H1 (cell line): Measurements from ENCODE around the gene TBCB. TPM values are rescaled to one million over a fixed set of nuclear protein-coding genes. Genes with fewer than 3 reads are reported as not detected.

Source experiments
- CTCF ChIA-PET: fragments of 300-600 bp; sonication (Branson Sonifier 250); formaldehyde crosslinking; loops from one replicate; lab custom pipeline; 2021; ENCODE audit not compliant: partially characterized antibody; lab: Charles Lee
- POLR2A ChIA-PET: fragments of 300-600 bp; sonication (Branson Sonifier 250); formaldehyde crosslinking; loops from one replicate; lab custom pipeline; 2021; ENCODE audit warnings: inconsistent platforms; ENCODE audit not compliant: partially characterized antibody; lab: Charles Lee
- DNase-seq, 2 experiments: peaks; one replicate each; pipeline versions ENCODE4 v3.0.0 to v3.0.0-alpha.2; 2010 to 2022; ENCODE audit warnings: low spot score in 2 of 2, low read depth in 1 of 2, mixed read lengths in 1 of 2
- FAIRE-seq: peaks from 2 replicates; lab custom pipeline; 2011; peaks lifted over from hg19 to GRCh38; lab: Jason Lieb, UNC
- H2AFZ ChIP-seq: 2 replicates; pipeline ENCODE4 v1.8.1; 2012; ENCODE audit warnings: low read length, inconsistent platforms
- H2AK5ac ChIP-seq: 2 replicates; pipeline ENCODE4 v1.6.1; 2013; ENCODE audit warnings: low read depth, low read length
- H2BK120ac ChIP-seq: replicated peaks from 2 replicates; pipeline ENCODE3; 2013; ENCODE audit warnings: low read depth, low read length, inconsistent platforms
- H2BK12ac ChIP-seq: 2 replicates; pipeline ENCODE4 v1.6.1; 2013; ENCODE audit warnings: low read depth, low read length
- H2BK15ac ChIP-seq: 2 replicates; pipeline ENCODE4 v1.6.1; 2013; ENCODE audit warnings: low read length
- H2BK20ac ChIP-seq: 2 replicates; pipeline ENCODE4 v1.6.1; 2013; ENCODE audit warnings: low read length
- H2BK5ac ChIP-seq: 2 replicates; pipeline ENCODE4 v1.6.1; 2013; ENCODE audit warnings: low read depth, low read length
- H3K14ac ChIP-seq: 2 replicates; pipeline ENCODE4 v1.6.1; 2013; ENCODE audit warnings: inconsistent platforms; ENCODE audit not compliant: insufficient read length
- H3K18ac ChIP-seq: 2 replicates; pipeline ENCODE4 v1.6.1; 2013; ENCODE audit warnings: low read length; ENCODE audit errors: extremely low read depth
- H3K23ac ChIP-seq: 2 replicates; pipeline ENCODE4 v1.6.1; 2013; ENCODE audit warnings: inconsistent platforms; ENCODE audit not compliant: insufficient read length
- H3K23me2 ChIP-seq: 2 replicates; pipeline ENCODE4 v1.6.1; 2013; ENCODE audit warnings: low read depth, low read length
- H3K27ac ChIP-seq: 2 replicates; pipeline ENCODE4 v1.6.1; 2011; ENCODE audit warnings: low read depth, low read length, inconsistent platforms
- H3K27me3 ChIP-seq, 4 experiments: replicated peaks in 1 of 4; 1 replicate in 1 of 4; 2 replicates in 3 of 4; pipeline versions ENCODE4 v1.6.1 to v1.8.1; 2011 to 2013; ENCODE audit warnings: low read length in 3 of 4, mild to moderate bottlenecking in 3 of 4, inconsistent platforms in 2 of 4, mixed read lengths in 2 of 4, moderate library complexity in 1 of 4; ENCODE audit not compliant: control insufficient read depth in 3 of 4, insufficient read depth in 3 of 4; ENCODE audit errors: extremely low read depth in 1 of 4
- H3K36me3 ChIP-seq, 4 experiments: 2 replicates each; pipeline versions ENCODE4 v1.6.1 to v1.8.1; 2011 to 2013; ENCODE audit warnings: mild to moderate bottlenecking in 4 of 4, low read length in 3 of 4, moderate library complexity in 2 of 4, control low read depth in 1 of 4, inconsistent platforms in 1 of 4; ENCODE audit not compliant: insufficient read depth in 4 of 4, control insufficient read depth in 2 of 4
- H3K4ac ChIP-seq: replicated peaks from 2 replicates; pipeline ENCODE3; 2013; ENCODE audit warnings: low read length, low read depth, mixed read lengths, inconsistent platforms; ENCODE audit not compliant: insufficient read length
- H3K4me1 ChIP-seq, 4 experiments: replicated peaks in 1 of 4; 1 replicate in 1 of 4; 2 replicates in 3 of 4; pipeline versions ENCODE4 v1.6.1 to v1.8.1; 2011 to 2013; ENCODE audit warnings: low read length in 3 of 4, inconsistent platforms in 2 of 4, mixed read lengths in 1 of 4; ENCODE audit not compliant: insufficient read depth in 4 of 4, control insufficient read depth in 3 of 4
- H3K4me2 ChIP-seq, 2 experiments: 2 replicates each; pipeline versions ENCODE4 v1.6.1 to v1.8.1; 2011 to 2013; ENCODE audit warnings: low read depth in 2 of 2, low read length in 2 of 2, control low read depth in 1 of 2, inconsistent platforms in 1 of 2, mild to moderate bottlenecking in 1 of 2; ENCODE audit not compliant: insufficient read depth in 1 of 2
- H3K4me3 ChIP-seq, 4 experiments: fragments of 200-600, 300-600 bp in 1 of 4; sonication (generic), shearing (Covaris generic), sonication (Bioruptor Twin) in 1 of 4; 2 replicates each; pipeline versions ENCODE4 v1.5.1 to v1.8.1; 2011 to 2016; ENCODE audit warnings: low read length in 4 of 4, low read depth in 3 of 4, control low read depth in 2 of 4, inconsistent platforms in 2 of 4, mild to moderate bottlenecking in 2 of 4, mixed read lengths in 1 of 4, moderate library complexity in 1 of 4; ENCODE audit not compliant: insufficient read depth in 2 of 4; ENCODE audit errors: extremely low read depth in 1 of 4
- H3K56ac ChIP-seq: replicated peaks from 2 replicates; pipeline ENCODE3; 2013; ENCODE audit warnings: low read depth, mild to moderate bottlenecking, mixed read lengths, low read length, inconsistent platforms; ENCODE audit not compliant: insufficient read length
- H3K79me1 ChIP-seq: 2 replicates; pipeline ENCODE4 v1.6.1; 2013; ENCODE audit warnings: low read depth, low read length, control low read depth
- H3K79me2 ChIP-seq, 2 experiments: 2 replicates each; pipeline versions ENCODE4 v1.6.1 to v1.8.1; 2012 to 2013; ENCODE audit warnings: low read length in 2 of 2, mild to moderate bottlenecking in 2 of 2, inconsistent platforms in 1 of 2; ENCODE audit not compliant: insufficient read depth in 2 of 2, control insufficient read depth in 1 of 2
- H3K9ac ChIP-seq, 4 experiments: replicated peaks in 1 of 4; 1 replicate in 1 of 4; 2 replicates in 3 of 4; pipeline versions ENCODE4 v1.6.1 to v1.8.1; 2011 to 2013; ENCODE audit warnings: low read depth in 3 of 4, low read length in 3 of 4, control low read depth in 2 of 4, mild to moderate bottlenecking in 2 of 4, moderate library complexity in 2 of 4, inconsistent platforms in 1 of 4; ENCODE audit errors: extremely low read depth in 1 of 4
- H3K9me3 ChIP-seq, 2 experiments: 2 replicates each; pipeline versions ENCODE4 v1.6.1 to v1.8.1; 2012 to 2013; ENCODE audit warnings: mild to moderate bottlenecking in 2 of 2, moderate library complexity in 2 of 2, control low read depth in 1 of 2, inconsistent platforms in 1 of 2, low read depth in 1 of 2, low read length in 1 of 2, mixed read lengths in 1 of 2; ENCODE audit not compliant: insufficient read depth in 2 of 2
- H4K20me1 ChIP-seq, 2 experiments: replicated peaks in 1 of 2; 2 replicates each; pipeline versions ENCODE3 to v1.8.1; 2011 to 2013; ENCODE audit warnings: inconsistent platforms in 2 of 2, low read length in 2 of 2, mild to moderate bottlenecking in 1 of 2; ENCODE audit not compliant: insufficient read depth in 2 of 2, control insufficient read depth in 1 of 2
- H4K5ac ChIP-seq: 2 replicates; pipeline ENCODE4 v1.6.1; 2013; ENCODE audit warnings: low read length, low read depth, mixed read lengths, inconsistent platforms; ENCODE audit not compliant: insufficient read length
- H4K8ac ChIP-seq: 2 replicates; pipeline ENCODE4 v1.8.0; 2013; ENCODE audit warnings: mild to moderate bottlenecking, moderate library complexity, low read length, inconsistent platforms; ENCODE audit not compliant: insufficient read depth; ENCODE audit errors: extremely low read depth
- H4K91ac ChIP-seq: replicated peaks from 2 replicates; pipeline ENCODE3; 2013; ENCODE audit warnings: low read length, mixed read lengths, inconsistent platforms; ENCODE audit not compliant: insufficient read length
- CTBP2 ChIP-seq: IDR thresholded peaks from 2 replicates; pipeline ENCODE4 v1.7.0; 2011; ENCODE audit warnings: borderline replicate concordance, mild to moderate bottlenecking, moderate library complexity, mixed read lengths, low read length; ENCODE audit not compliant: insufficient read depth, insufficient read length
- JUN ChIP-seq: IDR thresholded peaks from 2 replicates; pipeline ENCODE4 v1.6.1; 2011; ENCODE audit warnings: low read depth, mild to moderate bottlenecking, improper control_type of control experiment, low read length
- SIRT6 ChIP-seq: IDR thresholded peaks from one replicate; pipeline ENCODE4 v1.7.1; 2012; ENCODE audit warnings: low read length, inconsistent platforms
- SP1 ChIP-seq: IDR thresholded peaks from 2 replicates; pipeline ENCODE4 v1.6.1; 2011; ENCODE audit warnings: low read depth, low read length
- TBP ChIP-seq: IDR thresholded peaks from 2 replicates; pipeline ENCODE4 v1.6.1; 2011; ENCODE audit warnings: low read depth, low read length, improper control_type of control experiment
- whole genome bisulfite sequencing, 2 experiments: shearing (Covaris generic) in 1 of 2; methylation state at CpG; one replicate each; pipeline versions ENCODE4 v1.1.6 to v1.1.7; 2013 to 2015; ENCODE audit warnings: low lambda C conversion rate in 2 of 2, mixed read lengths in 2 of 2, inconsistent platforms in 1 of 2, low coverage in 1 of 2, missing lambda C conversion rate in 1 of 2; ENCODE audit not compliant: insufficient replicate concordance in 2 of 2, insufficient coverage in 1 of 2, insufficient read length in 1 of 2; ENCODE audit errors: extremely low coverage in 1 of 2, missing lambda C conversion rate in 1 of 2; 5-methylcytosine and 5-hydroxymethylcytosine counted together
- polyA plus RNA-seq, 7 experiments: library from polyadenylated mRNA; depleted of rRNA in 3 of 7; stranded (reverse) in 5 of 7; unstranded in 2 of 7; fragments of >200 nt in 5 of 7; fragments of 200-250 nt in 2 of 7; gene quantifications; 1 replicate in 5 of 7; 2 replicates in 1 of 7; 4 replicates in 1 of 7; pipeline versions ENCODE4 v1.2.1 to v1.2.3, GENCODE V29; 2011 to 2013; ENCODE audit warnings: missing spikeins in 2 of 7, mixed read lengths in 2 of 7
- total RNA-seq: library from RNA; stranded (reverse); fragmentation: NEBNext Ultra II Directional; extraction: Animal tissue kit (Norgen Biotek cat#: 25700); gene quantifications from 2 replicates; pipeline ENCODE4 v1.2.1, GENCODE V29; 2021

TBCB gene
- total and polyA plus RNA-seq, 2 of the 8 experiments (the other 6 are each of a cell fraction or from before 2014, with no cell fraction given), result 153 to 286 TPM

GRCh38 chr19:36149673-36150406 lies 34.6 kb downstream of the TBCB start:
- Histone ChIP-seq H3K27me3 (no peaks in the 10 kb centered on the region), H3K9me3 (no peaks in the 10 kb centered on the region), H3K4me3 (no peak overlapping the region), H3K79me1 (no peaks in the 10 kb centered on the region), H3K23me2 (peaks cover 13% of the 10 kb centered on the region; the same call in 1 of the 2 replicates), H2BK12ac (no peak overlapping the region), H3K23ac (no peak overlapping the region), H3K36me3 (peaks cover 14 to 47% (median 28%) of the 10 kb centered on the region in 4 experiments), H3K4ac (no peak overlapping the region), H3K14ac (no peak overlapping the region), H2BK20ac (no peak overlapping the region), H4K20me1 (peaks cover 0 to 13% of the 10 kb centered on the region in 2 experiments), H2BK15ac (no peak overlapping the region), H3K56ac (no peak overlapping the region), H2AFZ (no peak overlapping the region), H2AK5ac (no peak overlapping the region), H3K79me2 (no peaks in the 10 kb centered on the region), H2BK5ac (no peak overlapping the region), H3K9ac (no peak overlapping the region), H3K18ac (no peak overlapping the region), H3K4me1 (peaks cover 0 to 5% (median 0%) of the 10 kb centered on the region in 4 experiments; a peak in 1 of 7 replicates), H2BK120ac (no peak overlapping the region), H4K91ac (no peak overlapping the region), H3K4me2 (no peak overlapping the region), H4K5ac (no peak overlapping the region), H4K8ac (no peak overlapping the region), H3K27ac (no peak overlapping the region)
- TF ChIP-seq CTBP2 (no peak), TBP (no peak), SP1 (0 out of 2 replicates have a peak, but pooled peaks have one; percentile 10), SIRT6 (no peak), JUN (no peak)
- POLR2A ChIA-PET, result interaction anchor here (0.9 to 4.2 kb wide), 5 partner anchors 10 to 43 kb away, joined by 3 to 29 read pairs (median 3); partner anchors contain the start of gene CAPNS1
- WGBS, 2 experiments, result 90% methylated on average over 13 of the region's 13 CpGs; no CpG with 5 or more reads in 1 of the 2 experiments
- CTCF ChIA-PET, result interaction anchor here (1.3 to 2.9 kb wide), 4 partner anchors 13 to 22 kb away, joined by 3 to 17 read pairs (median 4); no protein-coding TSS in a partner anchor
- FAIRE-seq (no peak), DNase-seq (no peak)
